Kidney (tissue), 14 donors: ENCODE results near the gene LGALS7B. TPM values are rescaled to one million over a fixed set of nuclear protein-coding genes. Genes with fewer than 3 reads are reported as not detected.
A peak's percentile ranks its signal among the peaks of the same experiment; 100 is the strongest.
"Not testable (repeated sequence)": the region's sequence is repeated elsewhere in the genome, so short reads cannot be mapped to it uniquely, and the experiment has no call there.

ENCODE experiments used
- DNase-seq, 5 donors: peaks; one replicate each; pipeline ENCODE4 v3.0.0-alpha.2; 2013 to 2020
- FAIRE-seq: peaks from 2 replicates; lab custom pipeline; 2012; peaks lifted over from hg19 to GRCh38; lab: Jason Lieb, UNC
- H3K27ac ChIP-seq, 2 donors: one replicate each; pipeline ENCODE4 v1.7.0; 2013; ENCODE audit warnings: low read depth in 2 of 2, low read length in 2 of 2, inconsistent platforms in 1 of 2
- H3K27me3 ChIP-seq: one replicate; pipeline ENCODE4 v1.7.1; 2013; ENCODE audit warnings: low read length, inconsistent platforms; ENCODE audit not compliant: control insufficient read depth, insufficient read depth
- H3K36me3 ChIP-seq, 3 donors: one replicate each; pipeline versions ENCODE4 v1.7.0 to v1.7.1; 2013; ENCODE audit warnings: low read length in 3 of 3, control low read depth in 1 of 3, inconsistent platforms in 1 of 3; ENCODE audit not compliant: insufficient read depth in 3 of 3, control insufficient read depth in 2 of 3
- H3K4me1 ChIP-seq, 3 donors: one replicate each; pipeline versions ENCODE4 v1.7.0 to v1.7.1; 2013; ENCODE audit warnings: low read length in 3 of 3, inconsistent platforms in 1 of 3, low read depth in 1 of 3; ENCODE audit not compliant: control insufficient read depth in 2 of 3, insufficient read depth in 2 of 3
- H3K4me3 ChIP-seq, 3 donors: one replicate each; pipeline versions ENCODE4 v1.7.0 to v1.8.1; 2013; ENCODE audit warnings: low read length in 3 of 3, control low read depth in 1 of 3, inconsistent platforms in 1 of 3
- H3K9ac ChIP-seq, 3 donors: one replicate each; pipeline versions ENCODE4 v1.7.0 to v1.7.1; 2013; ENCODE audit warnings: low read length in 3 of 3, control low read depth in 1 of 3, inconsistent platforms in 1 of 3
- H3K9me3 ChIP-seq, 3 donors: one replicate each; pipeline versions ENCODE4 v1.7.0 to v1.7.1; 2013; ENCODE audit warnings: low read length in 3 of 3, control low read depth in 1 of 3, inconsistent platforms in 1 of 3; ENCODE audit not compliant: control insufficient read depth in 2 of 3, insufficient read depth in 1 of 3
- intact Hi-C: fragments of 100-400 bp; cut with DNase I; formaldehyde crosslinking; loops from one replicate; pipeline ENCODE4 v1.11.1; 2022
- polyA plus RNA-seq: library from polyadenylated mRNA; stranded (reverse); fragments of 350-450 nt; fragmentation: Illumina TruSeq; extraction: RNeasy Lipid Tissue Mini Kit (QIAGEN cat#74804); gene quantifications from one replicate; pipeline ENCODE4 v1.2.3, GENCODE V29; 2014; ENCODE audit warnings: low read depth, low replicate concordance; ENCODE audit not compliant: insufficient read depth
- total RNA-seq: library from RNA; stranded (reverse); fragmentation: NEBNext Ultra II Directional; extraction: Animal tissue kit (Norgen Biotek cat#: 25700); gene quantifications from one replicate; pipeline ENCODE4 v1.2.1, GENCODE V29; 2021
- TF ChIP-seq, protein P1 (sequence below): IDR thresholded peaks from 3 replicates; pipeline ENCODE4 v1.5.1; 2012; ENCODE audit warnings: mild to moderate bottlenecking, moderate library complexity, borderline replicate concordance; ENCODE audit not compliant: insufficient read depth; ENCODE audit errors: extremely low read depth
- donor health status: control.
- donor health status: control.
- donor health status: control.
- donor health status: control.
- donor health status: control.
- donor health status: DM: yes; HTN: yes; CAD: no.
- donor health status: Normal renal cell carcinoma (clear cell type).

The LGALS7B gene
- total and polyA plus RNA-seq, 2 donors from 2014 or later, result 3.7 TPM; not detected in 1

DNA sequence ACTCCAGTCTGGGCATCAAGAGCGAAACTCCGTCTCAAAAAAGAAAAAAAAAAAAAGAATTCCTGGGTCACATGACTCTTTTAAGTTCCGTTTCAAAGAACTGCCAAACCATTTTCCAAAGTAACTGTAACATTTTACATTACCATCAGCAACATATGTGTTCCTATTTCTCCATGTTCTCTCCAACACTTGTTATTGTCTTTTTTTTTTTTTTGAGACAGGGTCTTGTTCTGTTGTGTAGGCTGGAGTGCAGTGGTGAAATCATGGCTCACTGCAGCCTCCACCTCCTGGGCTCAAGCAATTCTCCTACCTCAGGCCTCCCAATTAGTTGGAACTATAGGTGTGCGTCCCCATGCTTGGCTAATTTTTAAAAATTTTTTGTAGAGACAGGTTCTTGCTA lies 6.5 kb downstream of the LGALS7B start:
- TF ChIP-seq, protein P1, sequence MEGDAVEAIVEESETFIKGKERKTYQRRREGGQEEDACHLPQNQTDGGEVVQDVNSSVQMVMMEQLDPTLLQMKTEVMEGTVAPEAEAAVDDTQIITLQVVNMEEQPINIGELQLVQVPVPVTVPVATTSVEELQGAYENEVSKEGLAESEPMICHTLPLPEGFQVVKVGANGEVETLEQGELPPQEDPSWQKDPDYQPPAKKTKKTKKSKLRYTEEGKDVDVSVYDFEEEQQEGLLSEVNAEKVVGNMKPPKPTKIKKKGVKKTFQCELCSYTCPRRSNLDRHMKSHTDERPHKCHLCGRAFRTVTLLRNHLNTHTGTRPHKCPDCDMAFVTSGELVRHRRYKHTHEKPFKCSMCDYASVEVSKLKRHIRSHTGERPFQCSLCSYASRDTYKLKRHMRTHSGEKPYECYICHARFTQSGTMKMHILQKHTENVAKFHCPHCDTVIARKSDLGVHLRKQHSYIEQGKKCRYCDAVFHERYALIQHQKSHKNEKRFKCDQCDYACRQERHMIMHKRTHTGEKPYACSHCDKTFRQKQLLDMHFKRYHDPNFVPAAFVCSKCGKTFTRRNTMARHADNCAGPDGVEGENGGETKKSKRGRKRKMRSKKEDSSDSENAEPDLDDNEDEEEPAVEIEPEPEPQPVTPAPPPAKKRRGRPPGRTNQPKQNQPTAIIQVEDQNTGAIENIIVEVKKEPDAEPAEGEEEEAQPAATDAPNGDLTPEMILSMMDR, result no peak
- DNase-seq (peak in 1 of 5 donors; percentile 9), FAIRE-seq (no peak)
- intact Hi-C loops, result no loop called here
- Histone ChIP-seq H3K27ac (no peak overlapping the region), H3K27me3 (no peaks in the 10 kb centered on the region), H3K36me3 (no peaks in the 10 kb centered on the region), H3K9me3 (no peaks in the 10 kb centered on the region), H3K4me1 (peaks cover 0 to 4% (median 0%) of the 10 kb centered on the region in 3 donors), H3K4me3 (no peak overlapping the region), H3K9ac (no peak overlapping the region)

GRCh38 chr19:38796154-38796553 lies 7.2 kb downstream of the LGALS7B start:
- intact Hi-C loops, result no loop called here

DNA sequence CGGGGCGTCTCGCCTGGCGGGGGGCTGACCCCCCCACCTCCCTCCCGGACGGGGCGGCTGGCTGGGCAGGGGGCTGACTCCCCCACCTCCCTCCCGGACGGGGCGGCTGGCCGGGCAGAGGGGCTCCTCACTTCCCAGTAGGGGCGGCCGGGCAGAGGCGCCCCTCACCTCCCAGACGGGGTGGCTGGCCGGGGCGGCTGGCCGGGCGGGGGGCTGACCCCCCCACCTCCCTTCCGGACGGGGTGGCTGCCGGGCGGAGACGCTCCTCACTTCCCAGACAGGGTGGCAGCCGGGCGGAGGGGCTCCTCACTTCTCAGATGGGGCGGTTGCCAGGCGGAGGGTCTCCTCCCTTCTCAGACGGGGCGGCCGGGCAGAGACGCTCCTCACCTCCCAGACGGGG lies 8.8 kb downstream of the LGALS7B start:
- FAIRE-seq, H3K9ac ChIP-seq, H3K27ac ChIP-seq, H3K4me3 ChIP-seq, intact Hi-C loops, H3K9me3 ChIP-seq, H3K27me3 ChIP-seq, H3K36me3 ChIP-seq, H3K4me1 ChIP-seq: not testable (repeated sequence)
- DNase-seq, result peak in 1 of 5 donors; percentile 28

More at GRCh38 chr19:38796154-38796553, 7.2 kb downstream of the LGALS7B start:
- Histone ChIP-seq H3K4me3 (no peak overlapping the region), H3K9me3 (no peaks in the 10 kb centered on the region), H3K27ac (no peak overlapping the region), H3K27me3 (no peaks in the 10 kb centered on the region), H3K36me3 (no peaks in the 10 kb centered on the region), H3K9ac (no peak overlapping the region), H3K4me1 (peaks cover 0 to 4% (median 0%) of the 10 kb centered on the region in 3 donors)
- no peak for DNase-seq
- no peak for FAIRE-seq
- TF ChIP-seq, protein P1, result no peak

DNA sequence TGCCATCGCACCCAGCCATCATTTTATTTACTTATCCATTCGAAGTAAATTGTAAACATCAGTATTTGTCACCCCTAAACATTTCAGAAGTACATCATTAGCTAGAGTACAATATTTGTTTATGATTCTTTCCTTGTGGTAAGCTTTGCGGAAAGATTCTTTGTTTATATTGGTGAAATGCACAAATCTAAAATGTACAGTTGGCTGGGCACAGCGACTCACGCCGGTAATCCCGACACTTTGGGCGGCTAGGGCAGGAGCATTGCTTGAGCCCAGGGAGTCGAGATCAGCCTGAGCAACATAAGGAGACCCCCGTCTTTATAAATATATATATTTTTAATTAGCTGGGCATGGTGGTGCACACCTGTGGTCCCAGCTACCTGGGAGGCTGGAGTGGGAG lies 10.1 kb downstream of the LGALS7B start:
- intact Hi-C loops, result no loop called here
- DNase-seq (peak in 1 of 5 donors; percentile 31), FAIRE-seq (no peak)
- no peaks in the 10 kb centered on the region for H3K9me3 ChIP-seq
- H3K4me3 ChIP-seq, result no peak overlapping the region
- TF ChIP-seq, protein P1, result no peak
- no peak overlapping the region for H3K27ac ChIP-seq
- no peak overlapping the region for H3K9ac ChIP-seq
- no peaks in the 10 kb centered on the region for H3K4me1 ChIP-seq
- no peaks in the 10 kb centered on the region for H3K36me3 ChIP-seq
- H3K27me3 ChIP-seq, result no peaks in the 10 kb centered on the region
